ENCODE results near the gene PTPN6. TPM values are rescaled to one million over a fixed set of nuclear protein-coding genes. Genes with fewer than 3 reads are reported as not detected.

The PTPN6 gene
- total RNA-seq, 1 experiment from 2014 or later: 0.48 TPM

DNA sequence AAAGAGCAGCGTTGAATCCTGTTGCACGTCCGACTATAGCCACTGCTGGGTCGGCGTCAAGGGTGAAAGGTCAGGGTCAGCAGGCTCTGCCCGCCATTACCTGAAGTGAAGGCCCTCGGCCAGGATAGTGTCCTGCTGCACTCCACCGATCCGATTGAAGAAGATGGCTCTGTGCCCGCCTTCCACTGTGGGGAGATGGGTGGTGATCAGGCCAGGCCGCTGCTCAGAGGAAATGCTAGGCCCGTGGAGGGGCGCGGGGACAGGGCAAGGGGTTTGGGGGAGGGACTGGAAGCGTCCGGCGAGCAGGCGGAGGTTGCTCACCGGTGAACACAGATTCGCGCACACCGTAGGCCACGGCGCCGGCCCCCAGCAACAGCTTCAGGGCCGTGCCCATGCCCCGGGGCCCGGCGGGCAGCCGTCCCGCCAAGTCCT lies 19.0 kb downstream of the PTPN6 start:
- DNase-seq (ENCODE audit: low spot score): no peak

DNA sequence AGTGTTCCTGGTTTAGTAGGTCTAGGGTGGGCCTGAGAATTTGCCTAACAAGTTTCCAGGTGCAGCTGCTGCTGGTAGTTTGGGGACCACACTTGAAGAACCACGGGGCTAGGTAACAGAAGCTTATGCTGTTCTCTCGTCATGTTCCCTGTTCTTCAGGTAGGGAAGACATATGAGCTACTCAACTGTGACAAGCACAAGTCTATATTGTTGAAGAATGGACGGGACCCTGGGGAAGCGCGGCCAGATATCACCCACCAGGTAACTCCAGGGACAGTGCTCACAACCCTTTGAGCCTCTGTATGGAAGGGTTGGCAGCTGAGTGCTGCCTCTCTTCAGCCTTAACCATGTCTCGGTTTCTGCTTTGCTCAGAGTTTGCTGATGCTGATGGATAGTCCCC lies 23.0 kb downstream of the PTPN6 start:
- no peak for DNase-seq (ENCODE audit: low spot score)

DNA sequence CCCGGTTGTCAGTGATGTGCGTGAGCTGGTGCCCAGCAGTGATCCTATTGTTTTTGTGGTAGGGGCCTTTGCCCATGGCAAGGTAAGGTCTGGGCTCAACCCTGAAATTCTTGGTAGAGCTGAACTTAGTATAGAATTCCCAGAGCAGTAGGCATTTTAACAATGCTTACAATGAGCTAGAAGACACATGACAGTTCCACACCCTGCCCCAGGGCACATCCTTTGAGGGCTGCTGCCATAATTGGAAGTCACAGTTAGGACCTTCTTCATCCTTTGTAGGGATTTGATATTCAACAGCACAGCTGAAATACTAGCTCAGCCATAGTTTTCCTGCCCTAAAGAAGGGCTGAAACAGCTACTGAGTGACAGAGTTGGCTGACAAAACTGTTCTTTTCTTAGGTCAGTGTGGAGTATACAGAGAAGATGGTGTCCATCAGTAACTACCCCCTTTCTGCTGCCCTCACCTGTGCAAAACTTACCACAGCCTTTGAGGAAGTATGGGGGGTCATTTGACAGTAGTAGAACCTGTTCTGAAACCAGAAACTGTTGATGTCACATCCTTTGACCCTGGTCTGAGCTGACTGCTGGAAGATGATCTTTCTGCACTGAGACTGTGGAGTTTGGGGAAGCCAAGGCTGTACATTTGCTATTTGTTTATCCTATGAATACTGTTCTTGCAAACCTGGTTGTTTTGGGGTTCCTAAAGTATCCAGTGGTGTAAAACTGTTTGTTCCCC lies 24.3 kb downstream of the PTPN6 start:
- no peak for DNase-seq (ENCODE audit: low spot score)

DNA sequence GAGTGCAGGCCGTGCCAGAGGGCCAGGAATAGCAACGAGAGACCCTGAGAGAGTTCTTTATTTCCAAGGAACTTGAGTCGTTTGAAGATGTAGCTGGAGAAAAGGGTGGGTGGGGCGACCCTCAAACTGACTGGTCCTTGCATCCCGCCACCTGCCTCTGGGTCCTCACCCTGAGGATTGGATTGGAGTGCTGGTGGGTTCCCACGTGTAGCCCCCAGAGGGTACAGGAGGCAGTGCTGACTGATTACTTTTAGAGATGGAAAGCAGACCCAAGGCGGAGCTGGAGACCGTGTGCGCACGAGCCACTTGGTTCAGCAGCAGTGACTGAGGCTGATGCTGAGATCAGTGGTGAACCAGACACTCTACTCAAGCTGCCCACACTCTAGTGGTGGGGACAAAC lies 26.5 kb downstream of the PTPN6 start:
- no peak for DNase-seq (ENCODE audit: low spot score)

DNA sequence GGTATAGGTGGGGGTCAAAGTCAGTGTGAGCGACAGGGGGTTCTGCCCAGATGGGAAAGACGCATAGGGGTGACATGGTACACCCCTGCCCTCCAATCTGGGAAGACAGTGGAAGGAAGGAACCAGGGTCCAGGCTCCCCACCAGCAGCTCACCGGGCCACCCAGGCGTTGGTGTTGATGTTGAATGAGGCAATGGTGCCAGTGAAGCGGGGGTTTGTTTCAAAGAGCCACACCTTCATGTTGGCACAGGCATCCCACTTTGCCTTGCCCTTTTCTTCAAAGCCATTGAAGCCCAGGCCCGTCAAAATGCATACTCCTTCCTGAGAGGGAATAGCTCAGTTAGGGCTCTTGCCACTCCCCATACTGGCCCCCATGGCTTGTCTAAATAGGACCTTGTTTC lies 27.0 kb downstream of the PTPN6 start:
- DNase-seq (ENCODE audit: low spot score): no peak

DNA sequence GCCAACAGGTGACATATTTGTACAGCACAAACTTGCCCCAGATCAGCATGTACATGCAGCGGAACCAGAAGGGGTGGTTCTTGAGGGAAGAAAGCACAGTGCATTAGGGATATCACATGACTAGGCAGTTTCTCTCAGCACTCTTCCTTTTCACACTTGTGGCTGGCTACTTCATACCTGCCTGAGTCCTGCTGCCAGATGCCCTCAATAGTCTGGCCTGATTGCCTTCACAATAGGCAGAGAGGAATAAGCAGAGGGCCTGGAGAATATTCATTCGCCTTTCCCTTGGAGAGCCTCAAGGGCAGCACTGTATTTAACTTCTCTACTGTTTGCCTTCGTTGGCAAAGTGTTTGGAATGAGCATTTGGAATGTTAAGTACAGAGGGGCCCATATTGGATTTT lies 27.5 kb downstream of the PTPN6 start:
- DNase-seq (ENCODE audit: low spot score): no peak

DNA sequence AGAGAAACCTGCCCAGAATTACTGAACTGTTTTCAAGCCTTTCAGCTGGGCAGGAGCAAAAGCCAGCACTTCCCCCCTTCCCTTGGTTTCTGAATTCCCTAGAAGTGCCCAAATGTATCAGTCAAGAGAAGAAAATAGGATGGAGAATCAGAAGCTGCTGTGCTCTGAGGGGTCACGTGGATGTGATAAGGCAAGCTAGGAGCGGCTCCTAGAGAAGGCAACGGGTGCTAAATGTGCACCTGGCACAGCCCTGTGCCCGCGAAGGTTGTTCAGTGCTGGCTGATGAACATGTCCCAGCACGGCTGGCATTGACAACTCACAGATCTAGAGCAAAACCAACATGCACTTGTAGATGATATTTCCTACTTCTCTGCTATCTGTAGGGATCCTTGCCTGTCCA lies 27.9 kb downstream of the PTPN6 start:
- no peak for DNase-seq (ENCODE audit: low spot score)

DNA sequence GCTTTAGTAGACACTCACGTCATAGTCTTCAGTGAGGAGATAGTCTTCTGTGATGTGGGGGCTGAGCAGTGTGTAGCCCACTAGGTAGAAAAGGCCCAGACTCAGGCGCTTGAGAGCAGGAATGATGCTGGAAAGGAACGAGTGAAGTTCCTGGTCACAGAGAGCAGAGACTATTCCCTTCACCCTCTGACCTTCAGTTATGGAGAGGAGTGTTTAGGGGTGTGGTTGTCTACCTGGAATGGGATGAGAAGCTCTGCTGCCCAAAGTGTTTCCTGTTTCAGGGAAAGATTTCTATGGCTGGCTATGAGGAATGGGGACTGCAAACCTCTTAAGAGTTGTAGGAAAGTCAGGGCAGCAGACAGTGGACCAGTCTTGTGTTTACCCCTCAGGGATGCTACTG lies 28.3 kb downstream of the PTPN6 start:
- no peak for DNase-seq (ENCODE audit: low spot score)

DNA sequence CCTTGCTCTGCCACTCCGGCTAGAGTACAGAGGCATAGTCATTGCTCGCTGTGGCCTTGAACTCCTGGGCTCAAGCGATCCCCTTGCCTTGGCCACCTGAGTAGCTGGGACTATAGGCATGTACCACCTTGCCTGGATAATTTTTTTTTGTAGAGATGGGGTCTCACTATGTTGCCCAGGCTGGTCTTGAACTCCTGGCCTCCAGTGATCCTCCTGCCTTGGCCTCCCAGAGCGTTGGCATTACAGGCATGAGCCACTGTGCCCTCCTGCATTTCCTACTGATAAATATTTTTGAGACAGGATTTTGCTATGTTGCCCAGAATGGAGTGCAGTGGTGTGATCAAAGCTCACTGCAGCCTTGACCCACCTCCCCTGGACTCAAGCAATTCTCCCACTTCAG lies 28.9 kb downstream of the PTPN6 start:
- no peak for DNase-seq (ENCODE audit: low spot score)

DNA sequence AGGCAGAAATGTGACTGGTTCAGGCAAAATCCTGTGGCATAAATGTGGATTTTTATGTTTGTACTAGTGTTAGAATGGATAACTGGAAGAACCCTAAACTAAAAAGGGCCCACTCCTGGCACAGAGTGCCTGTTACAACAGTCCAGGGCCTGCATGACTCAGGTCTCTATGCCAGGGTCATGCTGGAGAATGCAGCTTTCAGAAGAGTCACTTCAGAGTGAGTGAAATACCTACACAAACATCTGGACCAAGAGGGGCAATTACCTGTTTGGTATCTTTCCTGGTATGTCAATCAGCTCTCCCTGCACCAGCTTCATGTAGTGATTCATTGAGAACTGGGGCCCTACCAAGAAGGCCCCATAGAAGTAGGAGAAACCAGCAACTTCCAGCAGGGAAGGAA lies 29.6 kb downstream of the PTPN6 start:
- DNase-seq (ENCODE audit: low spot score): no peak

DNA sequence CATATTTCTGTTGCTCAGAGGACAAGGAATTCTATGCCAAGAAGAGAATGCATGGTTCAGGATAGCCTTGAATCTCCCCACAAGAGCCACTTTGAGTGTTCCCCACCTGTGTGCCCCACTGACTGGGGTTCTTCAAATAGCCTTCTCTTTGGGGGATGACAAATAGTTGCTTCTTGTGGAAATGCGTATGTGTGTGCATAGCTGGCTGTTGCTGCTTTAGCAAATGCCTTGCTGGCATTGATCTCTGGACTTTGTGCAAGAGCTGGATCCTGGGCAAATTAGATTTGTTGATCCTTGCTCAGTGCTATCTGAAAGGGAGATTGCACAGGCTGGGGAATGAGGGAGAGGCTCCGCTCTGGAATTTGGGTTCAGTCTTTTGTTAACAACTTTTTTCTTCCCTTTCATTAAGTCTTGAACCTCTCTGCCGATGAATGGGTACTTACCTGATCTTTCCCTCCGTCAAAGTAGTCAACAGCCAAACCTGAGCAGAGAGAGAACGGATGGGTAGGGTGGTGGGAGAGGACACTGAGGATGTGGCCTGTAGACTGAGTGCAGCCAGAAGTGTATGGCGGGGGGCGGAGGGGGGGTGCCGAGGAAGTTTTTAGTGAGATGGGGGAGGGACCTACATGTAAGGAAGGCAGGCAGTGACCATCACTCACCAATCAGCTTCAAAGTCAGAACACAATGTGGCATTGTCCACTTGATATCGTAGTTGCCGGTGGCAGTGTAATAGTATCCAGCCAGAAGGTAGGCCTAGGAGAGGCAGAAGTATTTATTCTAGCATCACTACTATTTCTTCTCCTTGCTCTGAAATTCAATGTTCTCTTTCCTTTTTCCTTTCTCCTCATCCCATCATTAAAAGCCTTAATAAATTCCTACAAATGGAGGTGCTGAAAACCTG lies 30.2 kb downstream of the PTPN6 start:
- DNase-seq (ENCODE audit: low spot score): no peak

DNA sequence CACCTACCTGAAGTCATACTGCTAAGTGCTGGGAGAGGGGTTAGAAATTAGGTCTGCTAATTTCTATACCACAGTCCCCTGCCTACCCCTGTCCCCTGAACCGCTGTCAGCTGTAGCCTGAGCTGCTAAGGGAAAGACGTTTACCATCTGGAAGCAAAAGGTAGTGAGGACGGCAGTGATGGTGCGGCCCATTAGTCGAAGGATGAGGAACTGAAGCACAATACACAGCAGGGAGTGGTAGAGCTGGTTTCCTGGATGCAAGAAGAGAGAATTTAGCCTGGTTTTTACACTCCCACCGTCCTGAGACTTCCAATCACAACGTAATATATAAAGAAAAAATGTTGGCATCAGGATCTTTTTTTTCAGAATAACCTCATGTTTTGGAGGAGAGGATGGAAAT lies 31.4 kb downstream of the PTPN6 start:
- no peak for DNase-seq (ENCODE audit: low spot score)

DNA sequence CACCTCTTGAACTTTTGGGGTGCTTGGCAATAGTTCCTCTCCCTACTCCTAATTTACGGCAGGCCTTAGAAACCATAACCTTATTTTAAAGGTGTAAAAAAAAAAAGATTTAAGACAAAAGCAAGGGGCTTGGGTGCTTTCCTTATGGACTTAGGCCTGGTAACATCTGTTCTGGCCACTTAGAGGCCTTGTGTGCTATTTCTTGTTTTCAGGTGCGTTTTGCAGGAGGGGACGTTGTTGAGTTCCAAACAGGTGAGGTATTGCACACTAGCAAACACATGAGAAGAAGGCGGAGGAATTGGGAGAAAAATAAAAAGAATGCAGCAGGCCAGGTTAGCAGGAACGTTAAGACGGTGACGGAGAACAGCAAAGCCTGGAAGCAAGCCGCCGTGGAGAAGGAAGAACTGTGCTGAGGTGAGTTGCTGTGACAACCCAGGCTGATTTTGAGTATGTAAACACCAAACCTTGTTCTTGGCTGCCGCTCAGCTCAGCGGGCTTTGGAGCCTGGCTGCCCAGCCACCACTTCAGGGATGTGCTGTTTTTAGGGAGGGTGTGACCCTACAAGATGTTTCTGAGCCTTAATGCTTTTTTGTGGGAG lies 36.9 kb downstream of the PTPN6 start:
- DNase-seq (ENCODE audit: low spot score): no peak

DNA sequence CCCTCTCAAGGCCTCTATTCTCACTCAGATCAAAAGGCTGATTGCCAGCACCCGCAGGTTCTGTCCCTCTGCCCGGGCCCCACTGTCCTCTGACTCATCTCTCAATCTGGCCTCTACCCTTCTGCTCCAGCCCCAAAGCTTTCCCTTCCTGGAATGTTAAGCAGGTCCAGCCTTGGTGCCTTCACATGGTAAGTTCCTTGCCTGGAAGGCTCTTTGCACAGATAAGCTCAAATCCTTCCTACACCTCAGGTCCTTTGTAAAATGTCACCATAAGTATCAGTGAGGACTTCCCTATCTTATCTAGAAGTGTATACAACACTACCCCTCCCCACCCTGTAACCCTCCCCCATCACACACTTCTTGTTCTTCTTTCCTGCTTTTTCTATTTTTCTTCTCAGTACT lies 44.9 kb downstream of the PTPN6 start:
- DNase-seq (ENCODE audit: low spot score): peak; percentile 40

DNA sequence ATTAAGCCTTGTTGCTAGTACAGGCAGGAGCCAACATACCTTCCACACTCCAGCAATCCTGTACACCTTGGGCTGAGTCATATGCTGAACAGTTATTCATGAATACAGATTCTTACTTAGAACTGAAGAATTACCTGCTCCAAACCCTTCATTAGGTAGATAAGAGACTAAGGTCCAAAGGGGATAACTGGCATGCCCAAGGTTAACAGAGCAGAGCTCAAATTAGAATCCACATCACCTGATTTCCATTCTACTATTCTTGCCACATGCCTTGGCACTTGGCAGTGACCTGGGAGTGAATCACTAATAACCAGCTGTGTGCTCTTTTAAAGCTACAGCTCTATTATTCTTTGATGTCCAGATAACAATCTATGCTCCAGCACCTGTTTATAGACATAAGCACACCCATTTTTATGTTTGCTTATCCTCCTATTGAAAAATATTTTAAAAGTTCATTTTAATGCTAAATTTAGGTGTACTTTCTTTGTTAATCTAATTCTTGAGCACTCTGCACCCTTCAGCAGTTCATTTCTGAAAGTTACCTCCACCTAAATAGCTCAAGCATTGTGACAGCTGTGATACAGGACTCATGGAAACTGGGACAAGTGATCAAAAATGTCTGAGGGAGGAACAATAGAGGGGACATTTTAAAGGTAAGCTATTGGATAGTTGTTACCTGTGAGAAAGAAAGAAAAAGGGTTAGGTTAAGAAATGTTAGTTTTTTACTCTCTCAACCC lies 47.7 kb downstream of the PTPN6 start:
- no peak for DNase-seq (ENCODE audit: low spot score)

DNA sequence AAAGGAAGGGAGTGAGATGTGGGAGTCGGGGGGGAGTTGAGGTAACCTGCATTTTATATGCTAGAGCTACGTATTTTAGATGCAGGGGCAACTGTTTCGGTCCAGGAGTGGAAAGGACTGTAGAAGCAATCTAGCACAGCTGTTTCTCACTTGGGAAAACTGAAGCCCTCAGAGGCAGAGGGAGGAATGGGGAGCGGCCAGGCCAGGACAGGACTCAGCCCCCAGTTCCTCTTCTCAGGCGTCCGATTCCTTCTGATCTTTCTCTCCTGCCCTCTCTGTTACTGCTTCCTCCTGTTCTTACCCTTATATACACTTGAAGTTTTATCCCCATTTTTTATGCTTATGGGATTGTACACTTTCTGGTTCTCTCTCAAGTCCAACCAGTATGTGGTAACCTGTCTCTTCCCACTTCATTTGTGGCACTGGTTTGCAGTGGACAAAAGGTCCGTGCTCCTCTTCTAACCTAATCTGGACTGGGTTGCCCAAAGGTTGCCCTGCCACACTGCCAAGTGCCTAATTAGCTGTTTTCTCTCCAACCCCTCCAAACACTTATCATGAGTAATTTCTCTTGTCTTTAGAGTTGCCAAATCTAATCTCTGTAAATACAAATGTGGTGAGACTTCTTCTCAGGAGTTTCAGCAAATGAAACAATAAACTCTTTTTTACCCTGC lies 50.9 kb downstream of the PTPN6 start:
- no peak for DNase-seq (ENCODE audit: low spot score)

DNA sequence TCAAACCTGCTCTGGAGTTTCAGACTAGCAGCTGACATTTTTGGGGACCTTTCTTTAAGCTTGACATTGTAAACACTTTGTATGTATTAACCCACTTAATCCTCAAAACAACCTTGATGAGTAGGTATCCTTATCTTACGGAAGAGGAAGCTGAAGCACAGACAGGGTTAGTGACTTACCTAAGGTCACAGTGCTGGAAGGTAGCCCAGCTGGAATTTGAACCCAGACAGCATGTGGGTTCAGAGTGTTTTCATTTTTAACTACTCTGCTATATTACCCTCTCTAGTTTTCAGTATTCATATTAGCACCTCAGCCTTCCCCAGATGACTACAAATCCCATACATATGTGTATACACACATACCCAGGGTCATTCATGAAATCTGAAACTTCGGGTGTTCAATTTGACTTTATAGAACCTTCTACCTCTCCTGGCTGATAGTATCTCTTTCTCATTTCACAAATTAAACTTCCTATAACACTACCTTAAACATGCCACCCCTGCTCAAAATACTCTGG lies 53.2 kb downstream of the PTPN6 start:
- no peak for DNase-seq (ENCODE audit: low spot score)

DNA sequence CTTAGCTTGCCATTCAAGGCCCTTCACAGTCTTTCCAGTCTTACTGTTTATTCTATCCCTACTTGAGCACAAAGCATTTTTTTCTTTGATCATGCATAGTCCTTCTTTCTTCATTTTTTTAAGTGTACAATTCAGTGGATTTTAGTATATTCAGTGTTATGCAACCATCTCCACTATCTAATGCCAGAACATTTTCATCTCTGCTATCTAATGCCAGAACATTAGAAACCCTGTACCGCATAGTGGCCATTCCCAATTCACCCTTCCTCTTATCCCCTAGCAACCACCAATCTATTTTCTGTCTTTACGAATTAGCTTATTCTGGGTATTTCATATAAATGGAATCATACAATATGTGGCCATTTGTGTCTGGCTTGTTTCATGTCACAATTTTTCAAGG lies 53.7 kb downstream of the PTPN6 start:
- DNase-seq (ENCODE audit: low spot score): no peak

DNA sequence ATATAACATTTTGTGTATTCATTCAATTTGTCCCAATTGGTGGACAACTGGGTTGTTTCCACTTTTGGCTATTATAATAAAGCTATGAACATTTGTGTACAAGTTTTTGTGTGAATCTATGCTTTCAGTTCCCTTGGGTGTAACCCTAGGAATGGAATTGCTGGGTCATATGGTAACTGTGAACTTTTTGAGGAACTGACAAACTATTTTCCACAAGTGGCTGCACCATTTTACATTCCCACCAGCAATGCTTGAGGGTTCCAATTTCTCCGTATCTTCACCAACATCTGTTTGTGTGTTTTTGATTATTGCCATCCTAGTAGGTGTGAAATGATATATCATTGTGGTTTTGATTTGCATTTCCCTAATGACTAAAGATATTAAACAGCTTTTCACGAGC lies 54.2 kb downstream of the PTPN6 start:
- DNase-seq (ENCODE audit: low spot score): no peak

DNA sequence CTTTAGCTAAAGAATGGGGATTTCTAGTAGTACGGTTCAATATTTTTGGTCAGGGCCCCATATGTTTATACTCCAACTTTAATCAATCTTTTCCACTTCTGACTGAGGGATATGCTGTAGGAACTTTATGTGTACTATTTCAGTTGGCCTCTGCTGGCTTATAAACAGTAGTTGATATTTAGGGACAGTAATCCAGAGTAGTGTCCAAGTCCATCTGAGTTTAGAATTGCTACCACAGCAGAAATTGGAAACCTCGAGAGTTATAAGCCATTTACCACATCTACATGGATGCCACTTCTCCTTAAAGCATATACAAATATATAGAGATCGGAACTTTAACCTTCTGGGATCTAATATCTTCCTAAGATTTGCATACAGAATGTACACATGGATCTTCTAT lies 55.5 kb downstream of the PTPN6 start:
- no peak for DNase-seq (ENCODE audit: low spot score)

DNA sequence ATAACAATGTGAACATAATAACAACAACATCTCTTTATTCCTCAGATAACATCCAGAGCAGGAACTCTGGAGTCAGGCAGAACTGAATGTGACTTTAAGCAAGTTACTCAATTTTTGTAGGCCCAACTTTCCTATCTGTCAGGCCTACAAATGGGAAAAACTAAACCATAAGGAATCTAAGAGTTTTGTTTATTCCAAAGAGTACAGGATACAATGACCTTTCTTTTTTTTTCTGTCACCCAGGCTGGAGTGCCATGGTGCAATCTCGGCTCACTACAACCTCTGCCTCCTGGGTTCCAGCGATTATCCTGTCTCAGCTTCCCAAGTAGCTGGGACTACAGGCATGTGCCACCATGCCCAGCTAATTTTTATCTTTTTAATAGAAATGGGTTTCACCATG lies 57.7 kb downstream of the PTPN6 start:
- DNase-seq (ENCODE audit: low spot score): no peak
